Astrocyte of the spinal cord (primary cell): ENCODE data around the gene XRCC5.
"Not testable (repeated sequence)": the region's sequence is repeated elsewhere in the genome, so short reads cannot be mapped to it uniquely, and the experiment has no call there.

Experiments used
- DNase-seq: peaks from one replicate; pipeline ENCODE4 v3.0.0; 2011; ENCODE audit warnings: low read depth, low spot score
- H3K4me3 ChIP-seq: 2 replicates; pipeline ENCODE4 v1.5.1; 2011; ENCODE audit warnings: low read depth, mild to moderate bottlenecking, low read length, moderate library complexity
- in situ Hi-C: cut with HindIII; loops from 2 replicates; pipeline ENCODE4 v1.10.0; 2017; ENCODE audit warnings: low sequenced_read_pairs
- TF ChIP-seq, protein P1 (sequence below): IDR thresholded peaks from 2 replicates; pipeline ENCODE4 v1.5.1; 2012; ENCODE audit warnings: low read depth, mild to moderate bottlenecking, low read length, inconsistent platforms

Gene XRCC5

GRCh38 chr2:216133397-216133796, 24.2 kb downstream of the XRCC5 start:
- H3K4me3 ChIP-seq = no peak overlapping the region
- in situ Hi-C loops = no loop called here
- no peak for DNase-seq
- TF ChIP-seq, protein P1, sequence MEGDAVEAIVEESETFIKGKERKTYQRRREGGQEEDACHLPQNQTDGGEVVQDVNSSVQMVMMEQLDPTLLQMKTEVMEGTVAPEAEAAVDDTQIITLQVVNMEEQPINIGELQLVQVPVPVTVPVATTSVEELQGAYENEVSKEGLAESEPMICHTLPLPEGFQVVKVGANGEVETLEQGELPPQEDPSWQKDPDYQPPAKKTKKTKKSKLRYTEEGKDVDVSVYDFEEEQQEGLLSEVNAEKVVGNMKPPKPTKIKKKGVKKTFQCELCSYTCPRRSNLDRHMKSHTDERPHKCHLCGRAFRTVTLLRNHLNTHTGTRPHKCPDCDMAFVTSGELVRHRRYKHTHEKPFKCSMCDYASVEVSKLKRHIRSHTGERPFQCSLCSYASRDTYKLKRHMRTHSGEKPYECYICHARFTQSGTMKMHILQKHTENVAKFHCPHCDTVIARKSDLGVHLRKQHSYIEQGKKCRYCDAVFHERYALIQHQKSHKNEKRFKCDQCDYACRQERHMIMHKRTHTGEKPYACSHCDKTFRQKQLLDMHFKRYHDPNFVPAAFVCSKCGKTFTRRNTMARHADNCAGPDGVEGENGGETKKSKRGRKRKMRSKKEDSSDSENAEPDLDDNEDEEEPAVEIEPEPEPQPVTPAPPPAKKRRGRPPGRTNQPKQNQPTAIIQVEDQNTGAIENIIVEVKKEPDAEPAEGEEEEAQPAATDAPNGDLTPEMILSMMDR = no peak

GRCh38 chr2:216134958-216135541, 25.9 kb downstream of the XRCC5 start:
- no peak overlapping the region for H3K4me3 ChIP-seq
- DNase-seq = no peak
- TF ChIP-seq, protein P1 = no peak
- in situ Hi-C loops = no loop called here

GRCh38 chr2:216139884-216140283, 30.7 kb downstream of the XRCC5 start:
- TF ChIP-seq, protein P1 = peak; percentile 37
- no peak overlapping the region for H3K4me3 ChIP-seq
- in situ Hi-C loops = no loop called here
- no peak for DNase-seq

- H3K4me3 ChIP-seq, in situ Hi-C loops, DNase-seq: not testable (repeated sequence)
Observed at GRCh38 chr2:216141516-216141915, 32.4 kb downstream of the XRCC5 start.

DNA sequence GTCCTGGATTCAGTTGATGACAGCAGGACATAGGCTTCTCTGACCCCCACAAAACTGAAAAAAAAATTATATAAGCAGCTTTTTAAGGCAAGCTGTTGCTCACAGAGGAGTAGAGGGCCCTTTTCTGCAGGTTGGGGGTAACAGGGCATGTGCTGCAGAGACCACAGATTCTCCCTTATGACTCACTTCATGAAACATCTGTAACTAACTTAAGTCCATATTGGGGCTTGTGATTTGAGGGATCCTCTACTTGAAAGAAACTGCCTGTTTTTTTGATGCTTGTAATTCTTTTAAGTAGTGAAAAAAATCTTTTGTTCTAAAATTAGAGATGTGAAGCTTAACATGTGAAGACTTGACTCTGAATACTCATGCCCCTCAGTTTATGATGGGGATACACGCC, 33.4 kb downstream of the XRCC5 start:
- DNase-seq = peak; percentile 75
- no peak overlapping the region for H3K4me3 ChIP-seq
- TF ChIP-seq, protein P1 = no peak
- in situ Hi-C loops = no loop called here

DNA sequence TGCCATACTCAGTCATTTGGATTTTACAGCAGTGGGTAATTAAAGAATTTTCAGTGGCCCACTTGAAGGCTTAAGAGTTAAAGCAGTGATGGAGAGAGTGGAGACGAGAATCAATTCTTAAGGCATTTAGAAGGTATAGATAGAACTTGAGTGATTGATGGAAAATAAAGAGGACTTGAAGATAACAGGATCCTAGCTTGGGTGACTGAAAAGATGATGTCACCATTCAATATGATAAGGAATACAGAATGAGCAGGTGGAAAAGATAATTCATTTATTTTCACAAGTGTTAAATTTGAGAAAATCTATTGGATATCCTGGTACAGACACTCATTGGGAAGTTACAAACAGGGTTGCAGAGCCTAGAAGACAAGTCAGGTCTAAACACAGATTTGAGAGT, 35.2 kb downstream of the XRCC5 start:
- no peak for DNase-seq
- TF ChIP-seq, protein P1 = no peak
- H3K4me3 ChIP-seq = no peak overlapping the region
- in situ Hi-C loops = no loop called here

DNA sequence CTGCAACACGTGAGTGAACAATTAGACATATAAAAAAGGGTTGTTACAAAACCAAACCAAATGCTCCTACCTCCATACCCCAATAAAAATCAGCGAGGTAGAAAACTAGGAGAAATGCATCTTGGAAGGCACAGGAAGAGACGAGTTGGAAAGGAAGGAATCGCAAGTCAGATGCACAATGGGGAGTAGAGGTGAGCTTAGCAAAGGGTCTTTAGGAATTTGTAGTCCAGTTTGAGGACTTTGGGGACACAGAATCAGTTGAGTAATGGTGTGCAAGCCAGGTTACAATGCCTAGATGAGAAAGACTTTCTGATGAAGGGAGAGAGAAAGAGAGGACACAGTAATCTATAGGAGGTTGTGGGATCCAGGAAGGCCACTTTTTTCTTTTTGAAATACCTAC, 35.7 kb downstream of the XRCC5 start:
- H3K4me3 ChIP-seq = no peak overlapping the region
- TF ChIP-seq, protein P1 = no peak
- in situ Hi-C loops = no loop called here
- DNase-seq = no peak
